ENCODE data around the gene NAGA.

The NAGA gene

GRCh38 chr22:42066937-42067336 is 3.7 kb downstream of the NAGA start:
- no peaks in the 10 kb centered on the region for H3K27me3 Mint-ChIP-seq
- no peaks in the 10 kb centered on the region for H3K9me3 Mint-ChIP-seq (ENCODE audit: low read depth)
- H3K4me3 Mint-ChIP-seq = no peak overlapping the region
- no peaks in the 10 kb centered on the region for H3K36me3 Mint-ChIP-seq
- H3K4me1 Mint-ChIP-seq (ENCODE audit: low read depth) = peaks cover 22% of the 10 kb centered on the region
- H3K27ac Mint-ChIP-seq = no peak overlapping the region

- no peak overlapping the region for H3K27ac Mint-ChIP-seq
- no peaks in the 10 kb centered on the region for H3K36me3 Mint-ChIP-seq
- H3K4me3 Mint-ChIP-seq = no peak overlapping the region
- H3K9me3 Mint-ChIP-seq (ENCODE audit: low read depth) = no peaks in the 10 kb centered on the region
- peaks cover 15% of the 10 kb centered on the region for H3K4me1 Mint-ChIP-seq (ENCODE audit: low read depth)
- no peaks in the 10 kb centered on the region for H3K27me3 Mint-ChIP-seq
These were observed 4.4 kb downstream of the NAGA start for GRCh38 chr22:42066126-42066761.

- Mint-ChIP-seq H3K9me3 (ENCODE audit: low read depth) (no peaks in the 10 kb centered on the region), H3K4me3 (no peak overlapping the region), H3K27me3 (no peaks in the 10 kb centered on the region), H3K4me1 (ENCODE audit: low read depth) (peaks cover 8% of the 10 kb centered on the region), H3K36me3 (peaks cover 2% of the 10 kb centered on the region), H3K27ac (no peak overlapping the region)
These were observed 5.0 kb downstream of the NAGA start for GRCh38 chr22:42065438-42066125.

GRCh38 chr22:42064629-42065028 is 6.0 kb downstream of the NAGA start:
- peaks cover 2% of the 10 kb centered on the region for H3K36me3 Mint-ChIP-seq
- peaks cover under 1% of the 10 kb centered on the region for H3K4me1 Mint-ChIP-seq (ENCODE audit: low read depth)
- H3K4me3 Mint-ChIP-seq = no peak overlapping the region
- no peak overlapping the region for H3K27ac Mint-ChIP-seq
- no peaks in the 10 kb centered on the region for H3K27me3 Mint-ChIP-seq
- H3K9me3 Mint-ChIP-seq (ENCODE audit: low read depth) = no peaks in the 10 kb centered on the region

- Mint-ChIP-seq H3K4me3 (no peak overlapping the region), H3K9me3 (ENCODE audit: low read depth) (no peaks in the 10 kb centered on the region), H3K36me3 (peaks cover 14% of the 10 kb centered on the region), H3K4me1 (ENCODE audit: low read depth) (no peaks in the 10 kb centered on the region), H3K27ac (no peak overlapping the region), H3K27me3 (no peaks in the 10 kb centered on the region)
These were observed 8.0 kb downstream of the NAGA start for GRCh38 chr22:42062506-42063170.

GRCh38 chr22:42061041-42061440 is 9.6 kb downstream of the NAGA start:
- Mint-ChIP-seq H3K27me3 (no peaks in the 10 kb centered on the region), H3K4me3 (no peak overlapping the region), H3K36me3 (peaks cover 22% of the 10 kb centered on the region), H3K4me1 (ENCODE audit: low read depth) (no peaks in the 10 kb centered on the region), H3K27ac (no peak overlapping the region), H3K9me3 (ENCODE audit: low read depth) (peaks cover 13% of the 10 kb centered on the region)

- peaks cover 22% of the 10 kb centered on the region for H3K36me3 Mint-ChIP-seq
- no peak overlapping the region for H3K27ac Mint-ChIP-seq
- peaks cover 13% of the 10 kb centered on the region for H3K9me3 Mint-ChIP-seq (ENCODE audit: low read depth)
- no peaks in the 10 kb centered on the region for H3K4me1 Mint-ChIP-seq (ENCODE audit: low read depth)
- H3K27me3 Mint-ChIP-seq = no peaks in the 10 kb centered on the region
- no peak overlapping the region for H3K4me3 Mint-ChIP-seq
These were observed 10.1 kb downstream of the NAGA start for GRCh38 chr22:42060489-42060888.

GRCh38 chr22:42056757-42057511 is 13.7 kb downstream of the NAGA start:
- Mint-ChIP-seq H3K4me1 (ENCODE audit: low read depth) (no peaks in the 10 kb centered on the region), H3K36me3 (peaks cover 22% of the 10 kb centered on the region), H3K27ac (no peak overlapping the region), H3K27me3 (no peaks in the 10 kb centered on the region), H3K9me3 (ENCODE audit: low read depth) (peaks cover 13% of the 10 kb centered on the region), H3K4me3 (no peak overlapping the region)

- peaks cover 13% of the 10 kb centered on the region for H3K9me3 Mint-ChIP-seq (ENCODE audit: low read depth)
- H3K27ac Mint-ChIP-seq = no peak overlapping the region
- no peaks in the 10 kb centered on the region for H3K27me3 Mint-ChIP-seq
- no peak overlapping the region for H3K4me3 Mint-ChIP-seq
- no peaks in the 10 kb centered on the region for H3K4me1 Mint-ChIP-seq (ENCODE audit: low read depth)
- H3K36me3 Mint-ChIP-seq = peaks cover 8% of the 10 kb centered on the region
These were observed 17.8 kb downstream of the NAGA start for GRCh38 chr22:42052765-42053164.

- H3K27ac Mint-ChIP-seq = no peak overlapping the region
These were observed 19.9 kb downstream of the NAGA start for GRCh38 chr22:42050641-42051180.

GRCh38 chr22:42041784-42042183 is 28.8 kb downstream of the NAGA start:
- no peaks in the 10 kb centered on the region for H3K4me1 Mint-ChIP-seq (ENCODE audit: low read depth)

More at GRCh38 chr22:42050641-42051180, 19.9 kb downstream of the NAGA start:
- Mint-ChIP-seq H3K9me3 (ENCODE audit: low read depth) (no peaks in the 10 kb centered on the region), H3K36me3 (peaks cover 2% of the 10 kb centered on the region), H3K4me1 (ENCODE audit: low read depth) (no peaks in the 10 kb centered on the region), H3K4me3 (no peak overlapping the region), H3K27me3 (no peaks in the 10 kb centered on the region)

GRCh38 chr22:42039271-42039670 is 31.3 kb downstream of the NAGA start:
- peaks cover 12% of the 10 kb centered on the region for H3K9me3 Mint-ChIP-seq (ENCODE audit: low read depth)
- peaks cover 19% of the 10 kb centered on the region for H3K36me3 Mint-ChIP-seq
- H3K4me3 Mint-ChIP-seq = no peak overlapping the region
- H3K4me1 Mint-ChIP-seq (ENCODE audit: low read depth) = no peaks in the 10 kb centered on the region
- H3K27ac Mint-ChIP-seq = no peak overlapping the region
- H3K27me3 Mint-ChIP-seq = no peaks in the 10 kb centered on the region

More at GRCh38 chr22:42041784-42042183, 28.8 kb downstream of the NAGA start:
- H3K4me3 Mint-ChIP-seq = no peak overlapping the region
- no peak overlapping the region for H3K27ac Mint-ChIP-seq
- H3K9me3 Mint-ChIP-seq (ENCODE audit: low read depth) = peaks cover 12% of the 10 kb centered on the region
- H3K36me3 Mint-ChIP-seq = peaks cover 17% of the 10 kb centered on the region
- H3K27me3 Mint-ChIP-seq = no peaks in the 10 kb centered on the region

- Mint-ChIP-seq H3K4me3 (no peak overlapping the region), H3K27ac (no peak overlapping the region), H3K4me1 (ENCODE audit: low read depth) (peaks cover 3% of the 10 kb centered on the region), H3K27me3 (no peaks in the 10 kb centered on the region), H3K36me3 (peaks cover 12% of the 10 kb centered on the region), H3K9me3 (ENCODE audit: low read depth) (no peaks in the 10 kb centered on the region)
These were observed 35.4 kb downstream of the NAGA start for GRCh38 chr22:42035256-42035655.

GRCh38 chr22:42033263-42034181 is 37.1 kb downstream of the NAGA start:
- Mint-ChIP-seq H3K9me3 (ENCODE audit: low read depth) (no peaks in the 10 kb centered on the region), H3K36me3 (peaks cover 10% of the 10 kb centered on the region), H3K27ac (no peak overlapping the region), H3K4me3 (no peak overlapping the region), H3K27me3 (no peaks in the 10 kb centered on the region), H3K4me1 (ENCODE audit: low read depth) (peaks cover 3% of the 10 kb centered on the region)

Measured in activated naive CD8-positive, alpha-beta T cell (primary cell).